Umbilical cord (tissue), 2 donors: ENCODE measurements around the gene USF1. TPM values are rescaled to one million over a fixed set of nuclear protein-coding genes. Genes with fewer than 3 reads are reported as not detected.
"Not testable (repeated sequence)": the region's sequence is repeated elsewhere in the genome, so short reads cannot be mapped to it uniquely, and the experiment has no call there.

ENCODE experiments used
- DNase-seq: peaks from one replicate; pipeline ENCODE4 v3.0.0-alpha.2; 2015; ENCODE audit warnings: low spot score
- total RNA-seq: library from RNA; depleted of rRNA; stranded (reverse); fragments of >200 nt; gene quantifications from one replicate; pipeline ENCODE4 v1.2.3, GENCODE V29; 2014; ENCODE audit warnings: low replicate concordance; ENCODE audit not compliant: insufficient read depth

Gene USF1
- total RNA-seq, 1 donor from 2014 or later: 33.9 TPM

DNA sequence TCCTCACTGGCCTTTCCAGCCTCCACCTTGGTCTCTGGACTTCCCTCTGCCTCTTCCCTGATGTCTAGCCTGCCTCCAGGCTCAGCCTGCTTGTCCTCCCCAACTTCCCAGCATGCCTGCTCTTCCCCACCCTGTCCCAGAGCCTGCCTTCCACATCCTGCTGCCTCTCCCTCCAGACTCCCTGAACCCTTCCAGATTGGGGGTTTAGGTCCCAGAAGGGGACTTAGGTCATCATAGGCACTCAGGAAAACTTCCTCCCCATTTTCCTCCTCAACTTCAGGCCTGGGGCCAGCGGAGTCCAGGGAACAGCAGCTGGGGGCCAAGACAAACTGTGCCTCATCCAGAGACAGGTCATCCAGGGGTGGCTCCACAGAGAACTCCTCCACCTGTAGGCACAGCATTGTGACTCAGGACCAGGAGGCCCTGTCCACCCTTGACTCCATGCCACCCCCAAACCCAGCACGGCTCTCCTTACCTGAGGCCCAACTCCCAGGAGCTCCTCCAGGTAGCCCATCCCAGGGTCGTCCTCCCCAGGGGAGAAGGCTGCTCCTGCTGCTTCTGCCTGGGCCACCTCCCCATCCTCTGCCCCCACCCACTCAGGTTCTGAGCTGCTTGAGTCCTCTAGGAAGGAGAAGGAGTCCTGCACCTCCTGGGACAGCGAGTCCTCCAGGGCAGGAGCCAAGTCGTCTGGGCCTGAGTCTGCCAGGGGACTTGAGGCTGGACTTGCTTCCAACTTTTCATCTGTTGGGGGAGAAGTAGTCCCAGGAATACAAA is 3.4 kb upstream of the USF1 start:
- no peak for DNase-seq

DNA sequence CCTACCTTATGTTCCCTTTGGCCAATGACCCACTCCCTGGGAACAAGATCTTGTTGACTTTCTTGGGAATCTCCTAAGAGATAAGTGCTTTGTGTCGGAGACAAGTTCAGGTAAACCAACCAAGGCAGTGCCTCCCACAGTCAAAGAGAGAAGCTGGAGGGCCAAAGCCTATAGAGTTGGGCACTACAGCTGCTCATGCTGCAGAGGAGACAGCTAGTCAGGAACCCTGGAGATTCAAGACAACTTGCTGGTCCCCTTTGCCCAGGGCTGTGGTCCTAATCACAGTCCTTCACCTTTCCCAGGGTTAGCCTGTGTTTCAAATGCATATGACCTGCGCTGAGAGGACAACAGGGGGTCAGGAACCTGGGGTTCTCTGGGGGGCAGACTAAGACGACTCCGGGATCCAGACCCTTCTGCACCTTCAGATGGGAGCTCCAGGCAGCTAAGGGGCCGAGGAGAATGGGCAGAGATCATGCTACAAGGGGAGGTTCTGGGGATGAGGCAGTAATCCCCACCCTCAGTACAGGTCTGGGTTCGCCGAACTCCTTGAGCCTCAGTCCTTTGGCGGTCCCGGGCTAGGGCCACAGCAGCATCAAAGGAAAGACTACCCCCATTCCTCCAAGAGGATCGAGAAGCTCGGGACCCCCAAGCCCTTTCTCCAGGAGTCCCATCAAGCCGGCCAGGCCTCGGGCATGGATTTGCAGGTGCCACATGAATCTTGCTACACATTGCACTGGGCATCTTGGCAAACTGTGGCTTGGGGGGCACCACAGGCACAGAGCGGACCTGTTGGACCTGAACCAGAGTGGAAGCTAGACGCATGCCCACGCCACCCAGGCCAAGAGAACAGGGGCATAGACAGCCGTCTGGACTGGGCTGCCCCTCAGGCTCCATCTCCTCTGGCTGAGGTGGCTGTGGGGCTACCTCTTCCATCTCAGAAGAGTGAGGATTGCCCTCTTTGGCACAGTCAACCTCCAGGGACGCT is 2.0 kb upstream of the USF1 start:
- DNase-seq: no peak

DNA sequence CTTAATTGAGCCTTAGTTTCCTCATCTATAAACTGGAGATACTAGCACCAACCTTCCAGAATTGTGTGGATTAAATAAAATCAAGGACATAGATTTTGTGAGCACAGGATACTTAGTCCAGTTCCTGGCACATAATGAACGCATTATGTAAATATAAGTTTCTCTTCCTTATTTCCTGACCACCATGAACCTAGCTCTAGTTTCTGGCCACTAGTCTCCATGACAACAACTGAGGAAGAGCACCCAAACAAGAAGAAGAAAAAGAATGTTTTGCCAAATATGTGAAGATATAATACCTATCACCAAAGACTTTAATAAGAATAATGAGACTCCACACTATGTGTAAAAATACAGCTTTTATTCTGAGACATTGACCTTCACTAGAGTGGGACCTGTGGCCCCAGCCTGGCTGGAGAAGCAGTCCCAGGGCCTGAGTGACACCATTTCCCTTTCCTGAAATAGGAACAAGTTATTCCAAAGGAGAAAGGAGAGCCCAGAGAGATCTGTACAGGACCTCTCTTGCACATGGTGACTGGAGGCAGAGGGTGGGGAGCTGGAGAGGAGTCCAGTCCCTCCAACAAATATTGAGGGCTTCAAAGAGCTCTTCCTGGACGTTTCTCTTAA is 940 bp upstream of the USF1 start:
- no peak for DNase-seq

DNA sequence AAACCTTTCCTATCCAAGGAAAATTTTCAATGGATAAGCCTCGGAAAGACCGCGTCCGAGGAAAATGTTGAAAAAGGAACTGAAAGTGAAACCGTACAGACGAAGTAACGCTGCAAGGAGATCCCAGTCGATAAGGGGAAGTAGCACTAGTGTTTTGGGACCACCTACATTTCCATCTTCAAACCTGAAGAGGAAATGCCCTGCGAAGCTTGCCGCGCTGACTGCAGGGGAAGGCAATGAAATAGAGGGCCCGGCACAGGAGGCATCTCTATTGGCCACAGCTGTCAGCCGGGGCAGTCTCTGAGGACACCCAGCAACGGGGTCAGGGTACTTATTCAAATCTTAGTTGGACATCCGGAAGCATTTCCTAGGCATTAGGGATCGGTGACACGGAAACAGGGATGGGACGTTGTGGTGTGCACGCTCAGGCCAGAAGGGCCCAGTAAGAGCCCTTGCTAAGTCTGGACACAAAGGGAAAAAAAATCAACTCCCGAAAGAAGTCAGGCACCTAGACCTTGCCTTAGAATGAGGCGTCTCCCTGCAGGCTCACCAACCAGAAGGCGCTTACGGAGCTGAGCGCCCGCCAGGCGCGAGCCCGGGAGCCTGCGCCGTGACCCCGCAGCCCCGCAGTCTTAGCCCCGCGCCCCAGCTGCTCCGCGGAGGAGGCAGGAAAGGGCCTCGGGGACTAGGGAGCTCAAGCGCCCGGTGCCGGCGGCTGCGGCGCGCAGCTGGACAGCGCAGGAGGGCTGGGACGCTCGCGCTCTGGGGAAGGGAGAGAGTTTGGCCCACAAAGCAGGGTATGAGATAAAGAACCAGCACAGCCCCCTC is 655 bp downstream of the USF1 start:
- DNase-seq: peak; percentile 77

DNA sequence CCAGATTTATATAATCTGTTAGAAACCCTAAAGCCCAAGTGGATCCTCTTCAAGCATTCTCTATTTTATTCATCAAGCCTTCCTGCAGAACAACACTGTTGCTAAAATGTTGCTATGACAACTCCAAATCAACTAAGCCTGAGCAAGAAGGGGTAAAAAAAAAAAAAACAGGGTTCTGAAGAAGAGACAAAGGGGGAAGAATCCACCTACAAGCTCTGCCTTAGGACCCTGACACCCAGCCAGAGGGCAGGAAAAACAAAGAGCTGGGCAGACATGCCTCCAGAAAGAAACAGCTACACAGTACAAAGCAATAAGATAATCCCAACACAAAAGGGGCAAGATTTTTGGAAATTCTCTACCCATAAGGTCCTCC is 1.3 kb downstream of the USF1 start:
- no peak for DNase-seq

DNA sequence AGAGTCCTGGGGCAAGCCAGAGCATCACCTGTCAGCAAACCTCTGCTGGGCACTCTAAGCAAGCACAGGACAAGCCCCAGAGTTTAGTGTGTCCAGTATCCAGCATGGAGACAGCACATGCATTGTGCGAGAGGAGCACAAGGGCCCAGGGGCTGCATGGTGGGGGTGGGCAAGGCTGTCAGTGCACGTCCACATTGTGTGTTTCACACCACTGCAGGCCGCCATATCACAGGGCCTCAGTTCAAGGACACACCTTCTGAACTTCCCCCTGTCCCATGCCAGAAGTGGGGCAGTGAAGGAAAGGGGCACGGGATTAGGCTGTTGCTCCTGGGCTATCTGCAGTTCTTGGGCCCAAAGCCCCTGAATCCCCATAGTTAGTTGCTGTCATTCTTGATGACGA is 6.2 kb downstream of the USF1 start:
- DNase-seq: no peak

DNA sequence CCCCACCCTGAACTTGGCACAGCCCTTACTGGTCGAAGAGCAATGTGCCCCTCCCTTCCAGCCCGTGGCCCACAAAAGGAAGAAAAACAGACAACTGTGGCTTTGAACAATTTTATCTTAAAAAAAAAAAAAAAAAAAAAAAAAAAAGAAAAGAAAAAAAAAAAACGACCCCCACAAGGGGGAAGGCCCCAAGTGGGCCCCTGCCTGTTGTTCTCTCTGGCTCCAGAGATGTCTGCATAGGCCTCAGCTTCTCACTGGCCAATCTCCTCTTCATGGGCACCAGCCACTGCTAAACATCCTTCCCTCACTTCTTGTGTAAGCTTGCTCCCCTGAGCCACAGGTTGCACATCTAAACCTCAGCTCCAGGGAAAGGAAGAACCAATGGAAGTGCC is 6.6 kb downstream of the USF1 start:
- no peak for DNase-seq

DNA sequence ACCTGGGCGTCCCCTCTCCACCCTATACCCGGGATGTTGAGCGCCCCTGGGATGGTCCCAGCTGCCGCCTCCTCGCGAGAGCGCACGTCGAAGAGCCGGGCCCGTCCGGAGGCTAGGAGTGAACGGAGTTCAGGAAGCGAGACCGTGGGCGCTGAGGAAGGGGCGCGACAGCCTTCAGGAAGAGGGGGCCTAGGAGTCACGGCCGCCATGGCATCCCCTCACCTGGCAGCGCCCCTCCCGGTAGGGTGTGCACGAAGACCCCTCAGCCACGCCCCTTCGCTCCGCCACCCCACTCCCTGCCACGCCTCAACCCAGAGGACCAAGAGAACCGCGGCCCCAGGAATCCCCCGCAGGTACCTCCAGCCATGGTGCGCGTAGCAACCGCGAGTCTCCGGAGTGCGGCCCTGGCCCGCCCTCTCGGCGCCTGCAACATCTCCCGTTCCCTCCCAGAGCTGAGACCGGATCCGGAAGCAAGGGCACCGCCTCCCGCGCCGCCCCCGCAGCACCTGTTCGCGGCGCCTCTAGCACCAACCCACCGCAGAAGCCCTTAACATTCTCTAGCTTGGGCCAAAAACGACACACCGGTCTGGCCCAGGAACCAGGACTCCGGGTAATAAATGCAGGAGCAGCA is 7.1 kb downstream of the USF1 start, which contains the start of gene TSTD1:
Gene TSTD1, minus strand, starts transcription at position 442 of the 631 bp plus-strand sequence. Its CDS starts 75 bp downstream, at position 367.
- peak; percentile 68 for DNase-seq

DNA sequence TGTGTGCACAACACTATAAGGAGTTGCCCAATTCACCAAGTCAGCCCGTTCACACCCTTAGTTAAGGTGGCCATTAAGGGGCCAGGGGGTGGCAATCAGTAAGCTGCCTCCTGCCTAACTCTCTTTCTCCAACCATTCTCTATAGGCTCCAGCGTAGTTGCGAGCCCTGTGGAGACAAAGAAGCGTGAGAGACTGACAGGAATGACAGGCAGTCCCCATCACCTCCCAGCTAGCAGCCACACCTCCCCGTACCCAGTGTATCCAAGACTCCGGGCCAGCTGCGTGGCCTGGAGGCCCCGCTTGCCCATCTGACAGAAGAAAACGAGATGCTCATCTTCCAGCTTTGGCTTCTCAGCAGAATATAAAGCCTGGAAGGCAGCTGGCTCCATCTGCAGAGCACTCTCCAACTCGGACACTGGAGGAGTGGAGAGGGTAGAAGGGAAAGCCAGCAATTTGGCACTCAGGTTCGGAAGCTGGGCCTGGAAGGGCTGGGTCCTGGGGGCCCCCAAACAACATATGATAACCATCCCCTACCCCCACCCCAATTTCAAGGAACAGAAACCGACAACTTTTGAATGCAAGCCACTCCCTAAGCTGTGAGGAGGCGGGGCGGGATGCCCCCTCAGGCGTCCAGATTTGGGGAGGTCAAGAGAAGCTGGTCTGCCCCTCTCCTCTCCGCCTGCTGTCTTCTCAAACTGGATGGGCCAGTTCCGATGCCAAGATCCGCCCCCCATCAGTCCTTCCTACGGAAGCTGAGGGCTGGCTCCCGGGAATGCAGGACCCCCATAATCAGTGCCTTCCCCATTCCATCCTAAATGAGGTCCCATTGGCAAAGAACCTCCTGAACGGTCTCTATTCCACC is 7.9 kb downstream of the USF1 start:
- DNase-seq: peak; percentile 56

DNA sequence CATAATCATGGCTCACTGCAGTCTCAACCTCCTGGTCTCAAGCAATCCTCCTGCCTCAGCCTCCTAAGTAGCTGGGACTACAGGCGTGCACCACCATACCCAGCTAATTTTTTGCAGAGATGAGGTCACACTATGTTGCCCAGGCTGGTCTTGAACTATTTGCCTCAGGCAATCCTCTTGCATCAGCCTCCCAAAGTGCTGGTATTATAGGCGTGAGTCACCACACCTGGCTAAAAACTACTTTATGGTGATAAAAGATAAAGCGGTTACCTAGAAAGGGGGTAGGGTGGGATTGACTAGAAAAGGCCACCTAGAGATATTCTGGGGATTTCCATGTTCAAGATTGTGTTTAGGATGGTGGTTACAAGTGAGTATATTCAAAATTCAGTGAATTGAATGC is 12.0 kb downstream of the USF1 start:
- no peak for DNase-seq

DNA sequence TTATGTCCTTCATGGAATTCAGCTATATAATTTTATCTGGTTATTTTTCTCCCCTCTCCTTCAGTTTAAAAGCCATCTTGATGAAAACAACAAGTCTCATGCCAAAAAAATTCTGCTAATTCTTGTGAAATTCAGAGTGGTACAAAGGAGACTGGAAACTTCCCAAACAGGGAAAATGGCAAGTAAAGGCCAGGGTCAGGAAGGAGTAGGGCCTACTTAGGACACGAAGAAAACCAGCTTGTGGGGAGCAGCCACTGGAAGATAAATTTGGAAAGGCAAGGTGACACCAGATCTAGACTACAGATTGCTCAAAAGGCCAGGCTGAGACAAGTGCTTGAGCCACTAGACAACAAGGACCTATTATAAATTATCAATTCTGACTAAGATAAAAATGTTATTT is 13.4 kb downstream of the USF1 start:
- DNase-seq: no peak

DNA sequence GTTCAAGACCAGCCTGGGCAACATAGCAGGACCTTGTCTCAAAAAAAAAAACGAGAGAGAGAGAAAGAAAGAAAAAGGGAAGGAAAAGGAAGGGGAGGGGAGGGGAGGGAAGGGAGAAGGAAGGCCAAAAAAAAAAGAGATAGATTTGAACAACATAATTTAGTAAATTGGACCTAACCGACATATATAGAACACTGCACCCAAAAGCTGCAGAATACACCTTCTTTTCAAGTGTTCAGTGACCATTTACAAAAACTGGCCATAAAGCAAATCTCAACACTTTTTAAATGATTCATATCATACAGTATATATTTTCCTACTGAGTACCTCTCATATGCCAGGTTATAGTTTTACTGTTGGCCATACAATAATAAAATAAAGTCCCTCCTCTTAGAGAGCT is 13.9 kb downstream of the USF1 start:
- no peak for DNase-seq

DNA sequence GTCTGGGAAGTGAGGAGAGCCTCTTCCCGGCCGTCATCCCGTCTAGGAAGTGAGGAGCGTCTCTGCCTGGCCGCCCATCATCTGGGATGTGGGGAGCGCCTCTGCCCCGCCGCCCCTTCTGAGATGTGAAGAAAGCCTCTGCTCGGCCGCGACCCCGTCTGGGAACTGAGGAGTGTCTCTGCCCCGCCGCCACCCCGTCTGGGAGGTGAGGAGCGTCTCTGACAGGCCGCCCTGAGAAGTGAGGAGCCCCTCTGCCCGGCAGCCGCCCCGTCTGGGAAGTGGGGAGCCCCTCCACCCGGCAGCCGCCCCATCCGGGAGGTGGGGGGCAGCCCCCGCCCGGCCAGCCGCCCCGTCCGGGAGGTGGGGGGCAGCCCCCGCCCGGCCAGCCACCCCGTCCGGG is 16.3 kb downstream of the USF1 start:
- DNase-seq: not testable (repeated sequence)

DNA sequence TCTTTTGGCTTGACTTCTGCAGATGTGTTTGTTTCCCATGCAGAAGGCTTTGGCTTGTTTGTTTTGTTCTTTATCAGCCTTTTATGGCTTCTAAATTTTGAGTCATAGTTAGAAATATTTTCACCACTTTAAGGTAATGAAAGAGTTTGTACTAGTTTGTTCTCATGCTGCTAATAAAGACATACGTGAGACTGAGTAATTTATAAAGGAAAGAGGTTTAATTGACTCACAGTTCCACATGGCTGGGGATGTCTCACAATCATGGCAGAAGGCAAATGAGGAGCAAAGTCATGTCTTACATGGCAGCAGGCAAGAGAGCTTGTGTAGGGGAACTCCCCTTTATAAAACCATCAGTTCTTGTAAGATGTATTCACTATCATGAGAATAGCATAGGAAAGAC is 18.8 kb downstream of the USF1 start:
- not testable (repeated sequence) for DNase-seq

DNA sequence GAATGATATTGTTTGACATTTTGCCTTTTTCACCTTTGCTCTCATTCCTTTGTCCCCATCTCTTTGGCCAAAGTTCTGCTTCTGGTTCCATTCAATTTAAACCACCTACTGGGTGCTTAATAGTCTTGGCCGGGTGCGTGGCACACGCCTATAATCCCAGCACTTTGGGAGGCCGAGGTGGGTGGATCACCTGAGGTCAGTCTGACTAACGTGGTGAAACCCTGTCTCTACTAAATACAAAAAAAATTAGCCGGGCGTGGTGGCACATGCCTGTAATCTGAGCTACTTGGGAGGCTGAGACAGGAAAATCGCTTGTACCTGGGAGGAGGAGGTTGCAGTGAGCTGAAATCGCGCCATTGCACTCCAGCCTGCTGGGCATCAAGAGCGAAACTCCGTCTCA is 23.3 kb downstream of the USF1 start:
- not testable (repeated sequence) for DNase-seq

DNA sequence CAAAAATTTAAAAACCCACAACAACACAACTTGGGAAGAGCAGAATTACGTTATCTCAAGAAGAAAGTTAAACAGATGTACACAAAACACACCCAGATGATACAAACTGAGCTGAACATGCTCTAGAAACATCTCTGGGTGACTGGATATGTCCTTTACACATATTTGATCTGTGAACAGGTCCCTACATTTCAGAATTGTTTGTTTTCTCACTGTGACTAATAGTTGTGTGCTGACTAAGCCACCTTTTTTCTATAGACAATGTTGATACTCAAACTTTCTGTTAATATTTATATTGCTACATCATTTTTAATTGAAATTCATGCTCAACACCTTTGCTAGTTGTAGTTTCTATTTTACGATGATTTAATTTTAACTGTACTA is 23.8 kb downstream of the USF1 start:
- DNase-seq: no peak

DNA sequence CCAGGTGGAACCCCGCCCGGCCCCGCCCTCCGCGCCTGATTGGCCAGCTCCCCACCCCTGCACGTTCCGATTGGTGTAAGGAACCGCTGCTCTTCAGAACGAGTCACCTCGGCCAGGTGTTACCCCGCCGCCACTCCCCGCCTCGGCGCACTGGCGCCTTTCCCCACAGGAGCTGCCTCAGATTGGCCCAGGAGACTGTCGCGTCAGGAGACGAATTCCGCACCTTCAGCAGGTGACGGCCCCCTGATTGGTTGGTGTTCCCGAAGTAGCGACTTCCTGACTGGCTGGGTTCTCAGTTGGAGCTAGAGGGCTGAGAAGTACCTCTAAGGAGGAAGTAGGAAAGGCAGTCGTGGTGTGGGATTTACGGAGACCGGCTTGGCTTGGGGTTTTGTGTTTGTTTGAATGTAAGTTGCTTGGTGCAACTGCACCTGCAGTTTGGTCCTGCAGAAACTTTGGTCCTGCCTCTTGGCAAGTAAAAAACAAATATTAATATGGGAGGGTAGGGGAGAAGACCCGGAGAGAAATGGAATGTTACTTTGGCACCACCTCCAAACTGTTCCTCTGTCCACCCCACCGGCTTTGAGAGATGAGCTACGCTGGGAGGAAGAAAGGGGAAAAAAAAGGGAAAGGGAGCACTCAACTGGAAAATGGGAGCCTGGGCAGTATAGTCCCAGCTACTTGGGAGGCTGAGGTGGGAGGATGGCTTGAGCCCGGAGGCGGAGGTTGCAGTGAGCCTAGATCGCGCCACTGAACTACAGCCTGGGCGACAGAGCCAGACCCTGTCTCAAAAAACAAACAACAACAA is 24.4 kb downstream of the USF1 start:
- DNase-seq: peak; percentile 87

DNA sequence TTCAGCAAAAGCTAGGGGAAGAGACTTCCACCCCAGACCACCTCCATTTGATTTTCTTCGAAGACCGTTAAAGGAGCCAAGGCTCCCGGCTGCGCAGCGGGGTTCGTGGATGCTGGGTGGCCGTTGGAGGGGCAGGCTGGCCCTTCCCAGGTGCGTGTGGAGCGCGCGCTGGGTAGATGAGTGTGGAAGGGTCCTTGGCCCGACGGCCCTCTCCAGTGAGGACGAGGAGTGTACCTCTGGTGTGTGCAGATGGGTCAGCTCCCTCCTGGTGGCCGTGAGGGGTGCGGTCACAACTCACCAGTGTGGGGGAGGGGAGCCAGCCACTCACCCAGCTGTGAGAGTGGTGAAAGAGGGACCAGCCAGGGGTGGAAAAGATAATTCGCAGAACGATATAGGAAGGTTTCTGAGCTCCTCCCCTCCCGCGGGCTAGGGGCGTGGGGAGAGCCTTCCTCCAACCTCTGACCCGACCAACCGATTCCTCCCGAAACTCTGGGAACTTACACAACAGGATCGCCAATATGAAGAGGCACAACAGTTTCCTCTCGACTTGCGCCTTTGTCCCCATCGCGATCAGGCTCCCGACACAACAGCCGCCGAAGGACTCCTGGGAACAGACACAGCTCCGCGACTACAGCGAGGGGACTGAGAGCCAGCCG is 25.1 kb downstream of the USF1 start, which contains the start of gene F11R:
Gene F11R, minus strand, starts transcription at position 644 of the 656 bp plus-strand sequence. Its CDS starts 79 bp downstream, at position 565.
- DNase-seq: peak; percentile 64
